Liver (tissue), 9 donors: Measurements from ENCODE around the gene DIAPH2. TPM values are rescaled to one million over a fixed set of nuclear protein-coding genes. Genes with fewer than 3 reads are reported as not detected.

Experiments
- DNase-seq: peaks from one replicate; pipeline ENCODE4 v3.0.0-alpha.2; 2017; ENCODE audit warnings: low spot score
- H3K27ac ChIP-seq, 2 donors: one replicate each; pipeline ENCODE4 v1.7.0; 2013; ENCODE audit warnings: inconsistent platforms in 2 of 2, low read length in 2 of 2, control low read depth in 1 of 2, low read depth in 1 of 2, mild to moderate bottlenecking in 1 of 2
- H3K27me3 ChIP-seq, 4 donors: one replicate each; pipeline versions ENCODE4 v1.6.1 to v1.7.0; 2013; ENCODE audit warnings: low read length in 3 of 4, inconsistent platforms in 1 of 4, mild to moderate bottlenecking in 1 of 4, moderate library complexity in 1 of 4; ENCODE audit not compliant: control insufficient read depth in 4 of 4, insufficient read depth in 4 of 4
- H3K36me3 ChIP-seq, 4 donors: one replicate each; pipeline versions ENCODE4 v1.6.1 to v1.7.0; 2013; ENCODE audit warnings: low read length in 3 of 4, mild to moderate bottlenecking in 3 of 4, low read depth in 1 of 4, moderate library complexity in 1 of 4; ENCODE audit not compliant: control insufficient read depth in 4 of 4, insufficient read depth in 3 of 4
- H3K4me1 ChIP-seq, 4 donors: one replicate each; pipeline versions ENCODE4 v1.6.1 to v1.7.0; 2013; ENCODE audit warnings: low read length in 3 of 4, mild to moderate bottlenecking in 3 of 4, moderate library complexity in 1 of 4; ENCODE audit not compliant: control insufficient read depth in 4 of 4, insufficient read depth in 4 of 4
- H3K4me3 ChIP-seq, 3 donors: one replicate each; pipeline versions ENCODE4 v1.6.1 to v1.7.0; 2013; ENCODE audit warnings: low read length in 3 of 3, control low read depth in 1 of 3, low read depth in 1 of 3, mild to moderate bottlenecking in 1 of 3
- H3K9ac ChIP-seq, 2 donors: one replicate each; pipeline ENCODE4 v1.7.0; 2013; ENCODE audit warnings: low read length in 2 of 2, mild to moderate bottlenecking in 2 of 2, moderate library complexity in 2 of 2, control low read depth in 1 of 2, low read depth in 1 of 2
- H3K9me3 ChIP-seq, 4 donors: one replicate each; pipeline versions ENCODE4 v1.6.1 to v1.7.0; 2013; ENCODE audit warnings: low read length in 3 of 4; ENCODE audit not compliant: control insufficient read depth in 4 of 4
- EGR1 ChIP-seq, 2 donors: IDR thresholded peaks; 2 replicates each; pipeline ENCODE4 v1.6.1; 2016 to 2018; ENCODE audit warnings: antibody characterized with exemption in 2 of 2, low read depth in 2 of 2
- FOXA1 ChIP-seq: IDR thresholded peaks from 2 replicates; pipeline ENCODE4 v1.6.1; 2016; ENCODE audit warnings: antibody characterized with exemption
- FOXA2 ChIP-seq: IDR thresholded peaks from 2 replicates; pipeline ENCODE4 v1.6.1; 2016; ENCODE audit warnings: antibody characterized with exemption
- GABPA ChIP-seq, 2 donors: IDR thresholded peaks in 1 of 2; conservative IDR thresholded peaks in 1 of 2; 2 replicates each; pipeline ENCODE4 v1.6.1; 2016; ENCODE audit warnings: antibody characterized with exemption in 2 of 2, mild to moderate bottlenecking in 1 of 2, moderate library complexity in 1 of 2
- HNF4A ChIP-seq, 2 donors: conservative IDR thresholded peaks; 2 replicates each; pipeline ENCODE4 v1.6.1; 2016; ENCODE audit warnings: antibody characterized with exemption in 2 of 2, mild to moderate bottlenecking in 2 of 2
- HNF4G ChIP-seq: IDR thresholded peaks from 2 replicates; pipeline ENCODE4 v1.6.1; 2016; ENCODE audit warnings: antibody characterized with exemption
- JUND ChIP-seq, 2 donors: IDR thresholded peaks; 2 replicates each; pipeline ENCODE4 v1.6.1; 2016; ENCODE audit warnings: antibody characterized with exemption in 2 of 2
- MAX ChIP-seq: IDR thresholded peaks from 2 replicates; pipeline ENCODE4 v1.6.1; 2016; ENCODE audit warnings: antibody characterized with exemption
- NR2F2 ChIP-seq: IDR thresholded peaks from 2 replicates; pipeline ENCODE4 v1.6.1; 2016; ENCODE audit warnings: antibody characterized with exemption
- RAD21 ChIP-seq, 2 donors: IDR thresholded peaks; 2 replicates each; pipeline ENCODE4 v1.6.1; 2016; ENCODE audit warnings: antibody characterized with exemption in 2 of 2, mild to moderate bottlenecking in 2 of 2
- RXRA ChIP-seq, 2 donors: IDR thresholded peaks; 2 replicates each; pipeline ENCODE4 v1.6.1; 2017 to 2018; ENCODE audit warnings: antibody characterized with exemption in 2 of 2, mild to moderate bottlenecking in 1 of 2
- SP1 ChIP-seq: IDR thresholded peaks from 2 replicates; pipeline ENCODE4 v1.6.1; 2018; ENCODE audit warnings: antibody characterized with exemption, mild to moderate bottlenecking
- TAF1 ChIP-seq: conservative IDR thresholded peaks from 2 replicates; pipeline ENCODE4 v1.6.1; 2016; ENCODE audit warnings: antibody characterized with exemption, mild to moderate bottlenecking
- YY1 ChIP-seq: IDR thresholded peaks from 2 replicates; pipeline ENCODE4 v1.6.1; 2016; ENCODE audit warnings: antibody characterized with exemption, mild to moderate bottlenecking
- WGBS: extraction: QIAGEN DNeasy Blood & Tissue Kit; methylation state at CpG from one replicate; pipeline ENCODE4 v1.1.7; 2013; 5-methylcytosine and 5-hydroxymethylcytosine counted together
- polyA plus RNA-seq, 2 donors: library from polyadenylated mRNA; stranded (reverse) in 1 of 2; unstranded in 1 of 2; fragments of 200-250 nt in 1 of 2; fragments of >200 nt in 1 of 2; fragmentation: Nextera tagmentation in 1 of 2; extraction: Ambion mirVana in 1 of 2; gene quantifications; one replicate each; pipeline versions ENCODE4 v1.2.1 to v1.2.3, GENCODE V29; 2013 to 2015
- total RNA-seq, 2 donors: library from RNA; depleted of rRNA; stranded (reverse); fragments of >200 nt; gene quantifications; one replicate each; pipeline ENCODE4 v1.2.3, GENCODE V29; 2014
- TF ChIP-seq, protein P1 (sequence below): IDR thresholded peaks from 2 replicates; pipeline ENCODE4 v1.6.1; 2016; ENCODE audit warnings: antibody characterized with exemption
- TF ChIP-seq, protein P2 (sequence below): fragments of 150-350 bp; IDR thresholded peaks from 2 replicates; pipeline ENCODE4 v1.5.1; 2017; ENCODE audit warnings: improper control_type of control experiment, low read depth, low read length; ENCODE audit not compliant: missing input control
- TF ChIP-seq, protein P3 (sequence below): IDR thresholded peaks from 2 replicates; pipeline ENCODE4 v1.6.1; 2016; ENCODE audit warnings: antibody characterized with exemption, mild to moderate bottlenecking
- TF ChIP-seq, protein P4 (sequence below): IDR thresholded peaks from 2 replicates; pipeline ENCODE4 v1.6.1; 2016; ENCODE audit warnings: antibody characterized with exemption
- donor health status: healthy.
- donor health status: healthy.
- donor health status: healthy.
- donor health status: healthy.
- donor health status: healthy.

The DIAPH2 gene
- total and polyA plus RNA-seq, 4 donors = 2.7 to 16.6 (median 5.3) TPM

- no peak overlapping the region for H3K4me3 ChIP-seq
- no peak for DNase-seq
- no peaks in the 10 kb centered on the region for H3K36me3 ChIP-seq
- no peak for TF ChIP-seq NR2F2
- H3K27me3 ChIP-seq = no peaks in the 10 kb centered on the region
- H3K9ac ChIP-seq = no peak overlapping the region
- H3K4me1 ChIP-seq = no peaks in the 10 kb centered on the region
- H3K9me3 ChIP-seq = no peaks in the 10 kb centered on the region
- WGBS = 93% methylated on average over 4 of the region's 4 CpGs
- H3K27ac ChIP-seq = no peak overlapping the region
Observed at GRCh38 chrX:96807318-96807717, 122.7 kb downstream of the DIAPH2 start.

DNA sequence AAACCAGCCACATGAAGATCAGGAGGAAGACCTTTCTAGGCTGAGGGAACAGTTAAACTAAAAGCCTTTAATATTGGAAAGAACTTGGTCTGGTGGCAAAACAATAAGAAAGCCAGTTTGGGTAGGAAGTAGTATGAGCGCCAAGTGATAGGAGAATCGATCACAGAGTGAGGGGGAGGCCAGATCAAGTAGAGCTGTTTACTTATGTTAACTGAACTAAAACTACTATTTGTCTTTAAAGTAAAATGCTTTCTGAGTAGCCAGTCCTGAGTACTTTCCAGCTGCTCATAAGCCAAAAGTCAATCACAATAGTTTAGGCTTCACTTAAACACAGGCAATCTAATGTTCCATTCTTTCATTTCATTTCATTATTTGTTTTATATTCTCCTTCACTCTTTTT is 136.3 kb downstream of the DIAPH2 start:
- H3K27ac ChIP-seq = no peak overlapping the region
- TF ChIP-seq EGR1 (IDR thresholded peaks at IDR 0.05; ENCODE audit: low read depth in 2 of 2) (no peak), YY1 (no peak)
- no peaks in the 10 kb centered on the region for H3K9me3 ChIP-seq
- no peak overlapping the region for H3K4me3 ChIP-seq
- no peaks in the 10 kb centered on the region for H3K36me3 ChIP-seq
- DNase-seq = no peak
- peaks cover 0 to 4% (median under 1%) of the 10 kb centered on the region in 4 donors for H3K4me1 ChIP-seq
- peaks cover 0 to 3% (median 0%) of the 10 kb centered on the region in 4 donors for H3K27me3 ChIP-seq
- WGBS = 26% methylated on average over 2 of the region's 2 CpGs
- H3K9ac ChIP-seq = no peak overlapping the region

DNA sequence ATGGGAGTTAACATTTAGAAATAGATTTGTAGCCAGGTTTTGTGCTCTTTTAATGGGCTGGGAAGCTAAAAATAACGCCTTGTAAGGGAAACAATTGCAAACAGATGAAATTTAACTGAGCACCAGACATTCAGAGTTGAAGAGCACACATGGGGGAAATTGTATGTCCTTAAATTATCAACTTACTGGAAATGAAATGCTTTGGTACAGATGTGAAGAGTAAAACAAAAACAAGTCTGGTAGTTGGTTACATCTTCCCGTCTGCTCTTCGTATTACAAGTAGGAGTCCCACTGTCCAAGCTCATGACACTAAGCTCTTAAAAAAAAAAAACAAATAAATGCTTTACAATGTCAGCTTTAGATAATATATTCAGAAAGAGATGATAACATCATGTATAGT is 139.5 kb downstream of the DIAPH2 start:
- WGBS = 95% methylated on average over 3 of the region's 3 CpGs
- H3K27me3 ChIP-seq = peaks cover 0 to 3% (median 0%) of the 10 kb centered on the region in 4 donors
- no peak overlapping the region for H3K27ac ChIP-seq
- no peak for DNase-seq
- peaks cover 0 to 4% (median under 1%) of the 10 kb centered on the region in 4 donors for H3K4me1 ChIP-seq
- H3K9me3 ChIP-seq = no peaks in the 10 kb centered on the region
- no peak overlapping the region for H3K9ac ChIP-seq
- H3K36me3 ChIP-seq = no peaks in the 10 kb centered on the region
- TF ChIP-seq, protein P1, sequence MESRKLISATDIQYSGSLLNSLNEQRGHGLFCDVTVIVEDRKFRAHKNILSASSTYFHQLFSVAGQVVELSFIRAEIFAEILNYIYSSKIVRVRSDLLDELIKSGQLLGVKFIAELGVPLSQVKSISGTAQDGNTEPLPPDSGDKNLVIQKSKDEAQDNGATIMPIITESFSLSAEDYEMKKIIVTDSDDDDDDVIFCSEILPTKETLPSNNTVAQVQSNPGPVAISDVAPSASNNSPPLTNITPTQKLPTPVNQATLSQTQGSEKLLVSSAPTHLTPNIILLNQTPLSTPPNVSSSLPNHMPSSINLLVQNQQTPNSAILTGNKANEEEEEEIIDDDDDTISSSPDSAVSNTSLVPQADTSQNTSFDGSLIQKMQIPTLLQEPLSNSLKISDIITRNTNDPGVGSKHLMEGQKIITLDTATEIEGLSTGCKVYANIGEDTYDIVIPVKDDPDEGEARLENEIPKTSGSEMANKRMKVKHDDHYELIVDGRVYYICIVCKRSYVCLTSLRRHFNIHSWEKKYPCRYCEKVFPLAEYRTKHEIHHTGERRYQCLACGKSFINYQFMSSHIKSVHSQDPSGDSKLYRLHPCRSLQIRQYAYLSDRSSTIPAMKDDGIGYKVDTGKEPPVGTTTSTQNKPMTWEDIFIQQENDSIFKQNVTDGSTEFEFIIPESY = no peak
- TF ChIP-seq RXRA (IDR thresholded peaks at IDR 0.05) = no peak
- TF ChIP-seq, protein P2, sequence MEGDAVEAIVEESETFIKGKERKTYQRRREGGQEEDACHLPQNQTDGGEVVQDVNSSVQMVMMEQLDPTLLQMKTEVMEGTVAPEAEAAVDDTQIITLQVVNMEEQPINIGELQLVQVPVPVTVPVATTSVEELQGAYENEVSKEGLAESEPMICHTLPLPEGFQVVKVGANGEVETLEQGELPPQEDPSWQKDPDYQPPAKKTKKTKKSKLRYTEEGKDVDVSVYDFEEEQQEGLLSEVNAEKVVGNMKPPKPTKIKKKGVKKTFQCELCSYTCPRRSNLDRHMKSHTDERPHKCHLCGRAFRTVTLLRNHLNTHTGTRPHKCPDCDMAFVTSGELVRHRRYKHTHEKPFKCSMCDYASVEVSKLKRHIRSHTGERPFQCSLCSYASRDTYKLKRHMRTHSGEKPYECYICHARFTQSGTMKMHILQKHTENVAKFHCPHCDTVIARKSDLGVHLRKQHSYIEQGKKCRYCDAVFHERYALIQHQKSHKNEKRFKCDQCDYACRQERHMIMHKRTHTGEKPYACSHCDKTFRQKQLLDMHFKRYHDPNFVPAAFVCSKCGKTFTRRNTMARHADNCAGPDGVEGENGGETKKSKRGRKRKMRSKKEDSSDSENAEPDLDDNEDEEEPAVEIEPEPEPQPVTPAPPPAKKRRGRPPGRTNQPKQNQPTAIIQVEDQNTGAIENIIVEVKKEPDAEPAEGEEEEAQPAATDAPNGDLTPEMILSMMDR = no peak
- no peak for TF ChIP-seq HNF4A (conservative IDR thresholded peaks at IDR 0.05)
- TF ChIP-seq GABPA (IDR thresholded peaks at IDR 0.05 in 1 of 2, conservative IDR thresholded peaks at IDR 0.05 in 1 of 2) = no peak
- TF ChIP-seq, protein P3, sequence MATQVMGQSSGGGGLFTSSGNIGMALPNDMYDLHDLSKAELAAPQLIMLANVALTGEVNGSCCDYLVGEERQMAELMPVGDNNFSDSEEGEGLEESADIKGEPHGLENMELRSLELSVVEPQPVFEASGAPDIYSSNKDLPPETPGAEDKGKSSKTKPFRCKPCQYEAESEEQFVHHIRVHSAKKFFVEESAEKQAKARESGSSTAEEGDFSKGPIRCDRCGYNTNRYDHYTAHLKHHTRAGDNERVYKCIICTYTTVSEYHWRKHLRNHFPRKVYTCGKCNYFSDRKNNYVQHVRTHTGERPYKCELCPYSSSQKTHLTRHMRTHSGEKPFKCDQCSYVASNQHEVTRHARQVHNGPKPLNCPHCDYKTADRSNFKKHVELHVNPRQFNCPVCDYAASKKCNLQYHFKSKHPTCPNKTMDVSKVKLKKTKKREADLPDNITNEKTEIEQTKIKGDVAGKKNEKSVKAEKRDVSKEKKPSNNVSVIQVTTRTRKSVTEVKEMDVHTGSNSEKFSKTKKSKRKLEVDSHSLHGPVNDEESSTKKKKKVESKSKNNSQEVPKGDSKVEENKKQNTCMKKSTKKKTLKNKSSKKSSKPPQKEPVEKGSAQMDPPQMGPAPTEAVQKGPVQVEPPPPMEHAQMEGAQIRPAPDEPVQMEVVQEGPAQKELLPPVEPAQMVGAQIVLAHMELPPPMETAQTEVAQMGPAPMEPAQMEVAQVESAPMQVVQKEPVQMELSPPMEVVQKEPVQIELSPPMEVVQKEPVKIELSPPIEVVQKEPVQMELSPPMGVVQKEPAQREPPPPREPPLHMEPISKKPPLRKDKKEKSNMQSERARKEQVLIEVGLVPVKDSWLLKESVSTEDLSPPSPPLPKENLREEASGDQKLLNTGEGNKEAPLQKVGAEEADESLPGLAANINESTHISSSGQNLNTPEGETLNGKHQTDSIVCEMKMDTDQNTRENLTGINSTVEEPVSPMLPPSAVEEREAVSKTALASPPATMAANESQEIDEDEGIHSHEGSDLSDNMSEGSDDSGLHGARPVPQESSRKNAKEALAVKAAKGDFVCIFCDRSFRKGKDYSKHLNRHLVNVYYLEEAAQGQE = no peak
- TF ChIP-seq NR2F2 = no peak
- TF ChIP-seq, protein P4, sequence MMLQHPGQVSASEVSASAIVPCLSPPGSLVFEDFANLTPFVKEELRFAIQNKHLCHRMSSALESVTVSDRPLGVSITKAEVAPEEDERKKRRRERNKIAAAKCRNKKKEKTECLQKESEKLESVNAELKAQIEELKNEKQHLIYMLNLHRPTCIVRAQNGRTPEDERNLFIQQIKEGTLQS = no peak
- TF ChIP-seq TAF1 = no peak
- no peak for TF ChIP-seq MAX
- TF ChIP-seq SP1 = no peak
- no peak for TF ChIP-seq FOXA1
- no peak for TF ChIP-seq RAD21 (IDR thresholded peaks at IDR 0.05)
- TF ChIP-seq YY1 = no peak
- TF ChIP-seq EGR1 (IDR thresholded peaks at IDR 0.05; ENCODE audit: low read depth in 2 of 2) = no peak
- no peak for TF ChIP-seq JUND (IDR thresholded peaks at IDR 0.05)
- TF ChIP-seq FOXA2 = no peak
- no peak for TF ChIP-seq HNF4G
- no peak overlapping the region for H3K4me3 ChIP-seq
